ENCODE results near the gene RUNX2. TPM values are rescaled to one million over a fixed set of nuclear protein-coding genes. Genes with fewer than 3 reads are reported as not detected.

The RUNX2 gene
- total RNA-seq, 4 donors from 2014 or later: 1.4 to 3.6 (median 2.3) TPM

DNA sequence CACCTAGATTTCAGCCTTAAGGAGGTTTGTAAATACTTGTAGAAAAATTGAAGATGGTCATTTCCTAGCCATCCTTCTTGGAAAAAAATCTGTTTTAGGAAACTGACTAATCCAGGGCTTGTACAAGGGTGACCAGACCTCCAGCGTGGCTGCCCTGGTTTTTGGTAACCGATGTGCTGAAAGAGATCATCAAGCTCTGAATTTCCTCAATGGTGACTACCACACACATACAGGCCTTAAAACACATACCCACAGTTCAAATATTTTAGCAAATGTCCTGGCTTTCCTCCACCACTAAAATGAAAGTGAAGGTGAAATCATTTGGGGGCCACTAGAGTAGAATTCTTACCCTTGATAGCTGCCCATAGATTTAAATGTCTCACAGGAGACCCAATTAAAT, 264.9 kb downstream of the RUNX2 start:
- no peak overlapping the region for H3K4me3 ChIP-seq
- no peaks in the 10 kb centered on the region for H3K9me3 ChIP-seq
- H3K36me3 ChIP-seq: no peaks in the 10 kb centered on the region
- H3K27ac ChIP-seq: no peak overlapping the region
- WGBS, 2 donors: 81 to 84% methylated on average over 2 of the region's 2 CpGs
- H3K4me1 ChIP-seq: peaks cover 16 to 31% (median 20%) of the 10 kb centered on the region in 3 donors
- DNase-seq: no peak
- intact Hi-C loops (cut with DNase I): no loop called here
- TF ChIP-seq, protein P1, sequence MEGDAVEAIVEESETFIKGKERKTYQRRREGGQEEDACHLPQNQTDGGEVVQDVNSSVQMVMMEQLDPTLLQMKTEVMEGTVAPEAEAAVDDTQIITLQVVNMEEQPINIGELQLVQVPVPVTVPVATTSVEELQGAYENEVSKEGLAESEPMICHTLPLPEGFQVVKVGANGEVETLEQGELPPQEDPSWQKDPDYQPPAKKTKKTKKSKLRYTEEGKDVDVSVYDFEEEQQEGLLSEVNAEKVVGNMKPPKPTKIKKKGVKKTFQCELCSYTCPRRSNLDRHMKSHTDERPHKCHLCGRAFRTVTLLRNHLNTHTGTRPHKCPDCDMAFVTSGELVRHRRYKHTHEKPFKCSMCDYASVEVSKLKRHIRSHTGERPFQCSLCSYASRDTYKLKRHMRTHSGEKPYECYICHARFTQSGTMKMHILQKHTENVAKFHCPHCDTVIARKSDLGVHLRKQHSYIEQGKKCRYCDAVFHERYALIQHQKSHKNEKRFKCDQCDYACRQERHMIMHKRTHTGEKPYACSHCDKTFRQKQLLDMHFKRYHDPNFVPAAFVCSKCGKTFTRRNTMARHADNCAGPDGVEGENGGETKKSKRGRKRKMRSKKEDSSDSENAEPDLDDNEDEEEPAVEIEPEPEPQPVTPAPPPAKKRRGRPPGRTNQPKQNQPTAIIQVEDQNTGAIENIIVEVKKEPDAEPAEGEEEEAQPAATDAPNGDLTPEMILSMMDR (IDR thresholded peaks at IDR 0.05): no peak
- no peaks in the 10 kb centered on the region for H3K27me3 ChIP-seq

DNA sequence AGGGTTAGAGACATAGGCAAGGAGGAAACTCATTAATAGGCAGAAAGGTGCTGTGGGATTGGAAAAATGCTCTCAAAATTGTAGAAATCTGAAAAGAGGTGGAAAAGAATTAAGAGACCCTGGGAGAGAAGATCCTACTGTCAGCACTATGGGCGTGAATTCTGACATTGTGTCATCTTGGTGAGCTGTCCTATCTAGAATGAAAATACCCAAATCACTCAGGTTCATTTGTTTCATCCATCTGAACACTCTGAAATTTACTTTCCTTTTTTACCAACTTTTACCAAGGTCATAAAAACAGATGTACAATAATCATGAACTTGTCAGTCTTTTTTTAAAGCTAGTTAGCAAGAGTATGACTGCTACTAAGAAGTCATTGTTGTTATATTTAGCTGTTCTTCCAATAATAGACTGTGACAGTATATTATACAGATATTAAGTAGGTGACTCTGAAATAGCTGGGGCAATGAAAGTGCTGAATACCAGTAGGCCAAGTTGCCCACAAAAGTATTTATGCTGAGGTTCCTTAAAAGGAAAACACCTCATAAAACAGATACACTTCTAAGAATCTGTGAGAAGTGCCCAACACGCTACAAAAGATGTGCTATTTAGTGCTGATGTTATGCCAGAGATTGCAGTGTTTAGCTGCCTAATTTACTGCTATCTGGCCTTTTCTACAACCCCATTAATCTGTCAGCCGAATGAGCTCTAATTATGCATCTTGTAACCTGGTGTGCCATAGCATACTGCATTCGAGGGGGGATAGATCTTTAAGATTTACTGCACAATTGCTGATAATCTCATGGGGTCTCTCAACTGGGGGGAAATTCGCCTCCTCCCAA, 267.1 kb downstream of the RUNX2 start:
- no peak for DNase-seq
- WGBS, 2 donors: 79 to 84% methylated on average over 5 of the region's 5 CpGs
- no peaks in the 10 kb centered on the region for H3K9me3 ChIP-seq
- TF ChIP-seq, protein P1 (IDR thresholded peaks at IDR 0.05): no peak
- TF ChIP-seq POLR2A (IDR thresholded peaks at IDR 0.05): no peak
- H3K36me3 ChIP-seq: no peaks in the 10 kb centered on the region
- H3K4me3 ChIP-seq: no peak overlapping the region
- H3K4me1 ChIP-seq: peaks cover 8 to 15% (median 11%) of the 10 kb centered on the region in 3 donors
- H3K27me3 ChIP-seq: no peaks in the 10 kb centered on the region
- no peak overlapping the region for H3K27ac ChIP-seq
- intact Hi-C loops (cut with DNase I): no loop called here

DNA sequence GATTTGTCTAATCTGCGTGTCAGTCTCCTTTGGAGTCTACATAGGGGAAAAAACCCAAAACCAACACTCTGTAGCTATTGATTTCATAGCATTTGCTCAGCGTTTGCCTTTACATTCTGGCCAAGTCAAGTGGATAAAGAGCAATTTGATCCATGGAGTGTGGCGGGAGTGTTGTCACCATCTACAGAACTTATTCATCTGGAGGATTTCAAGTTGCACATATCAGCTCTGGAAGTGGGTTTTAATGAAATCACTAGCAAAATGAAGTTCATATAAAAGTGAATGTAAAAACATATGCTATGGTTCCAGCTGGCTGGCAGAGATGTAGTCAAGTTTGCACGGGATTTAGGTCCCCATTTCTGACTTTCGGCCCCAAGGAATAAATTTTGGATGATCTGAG, 269.3 kb downstream of the RUNX2 start:
- intact Hi-C loops (cut with DNase I): no loop called here
- no peaks in the 10 kb centered on the region for H3K4me1 ChIP-seq
- H3K27me3 ChIP-seq: no peaks in the 10 kb centered on the region
- no peaks in the 10 kb centered on the region for H3K36me3 ChIP-seq
- TF ChIP-seq, protein P1 (IDR thresholded peaks at IDR 0.05): no peak
- no peak for TF ChIP-seq POLR2A (IDR thresholded peaks at IDR 0.05)
- no peaks in the 10 kb centered on the region for H3K9me3 ChIP-seq
- no peak overlapping the region for H3K27ac ChIP-seq
- WGBS, 2 donors: 88 to 89% methylated on average over 5 of the region's 5 CpGs
- no peak for DNase-seq
- H3K4me3 ChIP-seq: no peak overlapping the region

DNA sequence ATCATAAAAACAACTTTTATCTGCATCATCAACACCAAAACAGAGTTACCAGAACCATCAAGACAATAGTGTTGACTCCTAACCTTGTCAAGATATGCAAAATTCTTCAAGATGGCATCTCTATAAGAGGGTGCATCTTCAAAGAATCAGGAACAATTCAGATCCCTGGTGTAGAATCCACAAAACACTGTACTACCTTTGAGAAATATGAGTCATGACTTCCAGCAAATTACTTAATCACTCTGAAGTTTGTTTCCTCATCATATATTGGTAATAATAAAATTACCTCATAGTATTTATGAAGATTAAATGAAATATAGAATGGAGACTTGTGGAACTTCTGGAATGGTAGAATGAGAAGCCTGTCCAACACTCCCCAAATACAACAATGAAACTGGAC, 270.9 kb downstream of the RUNX2 start:
- intact Hi-C loops (cut with DNase I): no loop called here
- no peak for DNase-seq
- H3K4me3 ChIP-seq: no peak overlapping the region

DNA sequence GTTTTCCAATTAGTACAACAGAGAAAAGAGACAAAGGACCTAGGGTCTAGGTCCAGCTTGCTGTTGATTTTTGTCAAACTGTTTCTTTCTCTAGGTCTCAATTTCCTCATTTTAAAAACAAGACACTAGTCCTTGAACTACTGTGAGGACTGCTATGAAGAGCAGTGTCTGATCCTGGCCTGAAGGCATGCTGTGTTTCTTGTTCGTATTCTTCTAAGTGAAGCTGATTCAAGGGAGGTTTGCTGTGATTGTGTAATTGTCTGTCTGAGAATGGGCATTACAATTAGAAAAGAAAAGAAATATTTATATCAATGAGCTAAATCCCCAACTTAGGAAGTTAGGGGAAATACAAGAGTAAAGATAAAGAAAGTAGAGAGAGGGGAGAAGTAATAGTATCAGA, 277.8 kb downstream of the RUNX2 start:
- TF ChIP-seq, protein P1 (IDR thresholded peaks at IDR 0.05): no peak
- no peak for TF ChIP-seq POLR2A (IDR thresholded peaks at IDR 0.05)
- WGBS, 2 donors: 50% methylated on average over 1 of the region's 1 CpG
- no peaks in the 10 kb centered on the region for H3K27me3 ChIP-seq

More for the DNA sequence above, 270.9 kb downstream of the RUNX2 start:
- Histone ChIP-seq H3K27me3 (no peaks in the 10 kb centered on the region), H3K36me3 (no peaks in the 10 kb centered on the region), H3K4me1 (no peaks in the 10 kb centered on the region), H3K27ac (no peak overlapping the region), H3K9me3 (no peaks in the 10 kb centered on the region)
- no peak for TF ChIP-seq POLR2A (IDR thresholded peaks at IDR 0.05)
- TF ChIP-seq, protein P1 (IDR thresholded peaks at IDR 0.05): no peak

More for the DNA sequence above, 277.8 kb downstream of the RUNX2 start:
- peaks cover 0 to 54% (median 15%) of the 10 kb centered on the region in 3 donors for H3K4me1 ChIP-seq
- H3K4me3 ChIP-seq: no peak overlapping the region
- H3K9me3 ChIP-seq: no peaks in the 10 kb centered on the region
- no peak for DNase-seq
- intact Hi-C loops (cut with DNase I): no loop called here
- no peak overlapping the region for H3K27ac ChIP-seq
- no peaks in the 10 kb centered on the region for H3K36me3 ChIP-seq

Data from esophagus squamous epithelium (tissue), 5 donors.